ENCODE measurements around the gene SLC25A14.

The SLC25A14 gene

GRCh38 chrX:130378024-130378669, 38.4 kb downstream of the SLC25A14 start:
- H3K4me1 ChIP-seq (ENCODE audit: control insufficient read depth in 1 of 2, insufficient read depth in 2 of 2, low read length in 2 of 2): no peaks in the 10 kb centered on the region
- H3K27me3 ChIP-seq (ENCODE audit: insufficient read depth, low read length): no peaks in the 10 kb centered on the region
- no peak overlapping the region for H3K18ac ChIP-seq (ENCODE audit: low read length)
- no peak overlapping the region for H3K4me3 ChIP-seq (ENCODE audit: low read depth, low read length)
- H3K4me2 ChIP-seq (ENCODE audit: low read length): no peak overlapping the region
- no peak overlapping the region for H2AK5ac ChIP-seq (ENCODE audit: low read length)
- no peak overlapping the region for H3K9ac ChIP-seq (ENCODE audit: low read length)
- no peak overlapping the region for H3K27ac ChIP-seq (ENCODE audit: low read depth, low read length)
- no peaks in the 10 kb centered on the region for H3K36me3 ChIP-seq (ENCODE audit: control insufficient read depth in 1 of 2, insufficient read depth in 2 of 2, low read length in 2 of 2)
- no peaks in the 10 kb centered on the region for H3K9me3 ChIP-seq (ENCODE audit: insufficient read depth, low read depth, low read length)
- H3K79me1 ChIP-seq (ENCODE audit: low read length): no peaks in the 10 kb centered on the region
- H2BK5ac ChIP-seq (ENCODE audit: low read depth, low read length, poor library complexity): no peak overlapping the region
- no peak overlapping the region for H4K12ac ChIP-seq (ENCODE audit: low read depth, low read length)
- no peak overlapping the region for H3K14ac ChIP-seq (ENCODE audit: low read length)
- no peak overlapping the region for H3K23ac ChIP-seq (ENCODE audit: low read length)
- H3K79me2 ChIP-seq (ENCODE audit: control insufficient read depth, insufficient read depth, low read length, poor library complexity): no peaks in the 10 kb centered on the region
- no peak for DNase-seq
- WGBS (ENCODE audit: extremely low coverage, insufficient coverage, insufficient read length): no CpG with 5 or more reads among the region's 5 CpGs
- no peak overlapping the region for H2BK12ac ChIP-seq (ENCODE audit: low read length)
- H2BK120ac ChIP-seq (ENCODE audit: insufficient read depth, low read length, poor library complexity): no peak overlapping the region
- H3K4ac ChIP-seq (ENCODE audit: low read depth, low read length): no peak overlapping the region
- H4K91ac ChIP-seq (ENCODE audit: low read depth, low read length): no peak overlapping the region
- no peak overlapping the region for H2AFZ ChIP-seq (ENCODE audit: insufficient read depth, low read length, poor library complexity)
- H4K8ac ChIP-seq (ENCODE audit: low read depth, low read length): no peak overlapping the region

- no peak within 1 kb of the TSS for H3K23ac ChIP-seq (ENCODE audit: low read length)
- no peaks in the 10 kb centered on the region for H3K79me2 ChIP-seq (ENCODE audit: control insufficient read depth, insufficient read depth, low read length, poor library complexity)
- no CpG with 5 or more reads among the region's 4 CpGs for WGBS (ENCODE audit: extremely low coverage, insufficient coverage, insufficient read length)
- H3K9me3 ChIP-seq (ENCODE audit: insufficient read depth, low read depth, low read length): no peaks in the 10 kb centered on the region
- no peak for DNase-seq
- H3K18ac ChIP-seq (ENCODE audit: low read length): no peak within 1 kb of the TSS
- no peak within 1 kb of the TSS for H2AK5ac ChIP-seq (ENCODE audit: low read length)
- H3K4me3 ChIP-seq (ENCODE audit: low read depth, low read length): no peak within 1 kb of the TSS
- H2BK12ac ChIP-seq (ENCODE audit: low read length): no peak within 1 kb of the TSS
- no peak within 1 kb of the TSS for H3K14ac ChIP-seq (ENCODE audit: low read length)
- no peaks in the 10 kb centered on the region for H3K79me1 ChIP-seq (ENCODE audit: low read length)
- H2AFZ ChIP-seq (ENCODE audit: insufficient read depth, low read length, poor library complexity): no peak within 1 kb of the TSS
- no peaks in the 10 kb centered on the region for H3K27me3 ChIP-seq (ENCODE audit: insufficient read depth, low read length)
- no peaks in the 10 kb centered on the region for H3K36me3 ChIP-seq (ENCODE audit: control insufficient read depth in 1 of 2, insufficient read depth in 2 of 2, low read length in 2 of 2)
- H4K91ac ChIP-seq (ENCODE audit: low read depth, low read length): no peak within 1 kb of the TSS
- no peak within 1 kb of the TSS for H2BK5ac ChIP-seq (ENCODE audit: low read depth, low read length, poor library complexity)
- no peak within 1 kb of the TSS for H3K4ac ChIP-seq (ENCODE audit: low read depth, low read length)
- no peaks in the 10 kb centered on the region for H3K4me1 ChIP-seq (ENCODE audit: control insufficient read depth in 1 of 2, insufficient read depth in 2 of 2, low read length in 2 of 2)
- H4K12ac ChIP-seq (ENCODE audit: low read depth, low read length): no peak within 1 kb of the TSS
- H3K27ac ChIP-seq (ENCODE audit: low read depth, low read length): no peak within 1 kb of the TSS
- H3K4me2 ChIP-seq (ENCODE audit: low read length): no peak within 1 kb of the TSS
- no peak within 1 kb of the TSS for H2BK120ac ChIP-seq (ENCODE audit: insufficient read depth, low read length, poor library complexity)
- H4K8ac ChIP-seq (ENCODE audit: low read depth, low read length): no peak within 1 kb of the TSS
- H3K9ac ChIP-seq (ENCODE audit: low read length): no peak within 1 kb of the TSS
Observed at GRCh38 chrX:130385520-130385919, 45.8 kb downstream of the SLC25A14 start, which contains the start of gene GPR119. Gene GPR119, minus strand, starts transcription at chrX:130385674. Its CDS starts 227 bp downstream, at chrX:130385447.

GRCh38 chrX:130386408-130386808, 46.7 kb downstream of the SLC25A14 start:
- Histone ChIP-seq H2BK120ac (ENCODE audit: insufficient read depth, low read length, poor library complexity) (no peak overlapping the region), H4K91ac (ENCODE audit: low read depth, low read length) (no peak overlapping the region), H3K14ac (ENCODE audit: low read length) (no peak overlapping the region), H4K12ac (ENCODE audit: low read depth, low read length) (no peak overlapping the region), H3K4me1 (ENCODE audit: control insufficient read depth in 1 of 2, insufficient read depth in 2 of 2, low read length in 2 of 2) (no peaks in the 10 kb centered on the region), H3K4ac (ENCODE audit: low read depth, low read length) (no peak overlapping the region), H2BK12ac (ENCODE audit: low read length) (no peak overlapping the region), H3K18ac (ENCODE audit: low read length) (no peak overlapping the region), H3K9ac (ENCODE audit: low read length) (no peak overlapping the region), H3K27me3 (ENCODE audit: insufficient read depth, low read length) (no peaks in the 10 kb centered on the region), H2AFZ (ENCODE audit: insufficient read depth, low read length, poor library complexity) (no peak overlapping the region), H3K23ac (ENCODE audit: low read length) (no peak overlapping the region), H3K4me2 (ENCODE audit: low read length) (no peak overlapping the region), H3K9me3 (ENCODE audit: insufficient read depth, low read depth, low read length) (no peaks in the 10 kb centered on the region), H3K79me2 (ENCODE audit: control insufficient read depth, insufficient read depth, low read length, poor library complexity) (no peaks in the 10 kb centered on the region), H4K8ac (ENCODE audit: low read depth, low read length) (no peak overlapping the region), H2AK5ac (ENCODE audit: low read length) (no peak overlapping the region), H3K36me3 (ENCODE audit: control insufficient read depth in 1 of 2, insufficient read depth in 2 of 2, low read length in 2 of 2) (no peaks in the 10 kb centered on the region), H2BK5ac (ENCODE audit: low read depth, low read length, poor library complexity) (no peak overlapping the region), H3K4me3 (ENCODE audit: low read depth, low read length) (no peak overlapping the region), H3K79me1 (ENCODE audit: low read length) (no peaks in the 10 kb centered on the region), H3K27ac (ENCODE audit: low read depth, low read length) (no peak overlapping the region)
- DNase-seq: no peak
- WGBS (ENCODE audit: extremely low coverage, insufficient coverage, insufficient read length): no CpG with 5 or more reads among the region's 5 CpGs

GRCh38 chrX:130393451-130394074, 53.8 kb downstream of the SLC25A14 start:
- no peaks in the 10 kb centered on the region for H3K79me2 ChIP-seq (ENCODE audit: control insufficient read depth, insufficient read depth, low read length, poor library complexity)
- H4K91ac ChIP-seq (ENCODE audit: low read depth, low read length): no peak overlapping the region
- no peak overlapping the region for H3K14ac ChIP-seq (ENCODE audit: low read length)
- H3K4me3 ChIP-seq (ENCODE audit: low read depth, low read length): no peak overlapping the region
- DNase-seq: peak; percentile 30 to 58
- H3K18ac ChIP-seq (ENCODE audit: low read length): no peak overlapping the region
- no peaks in the 10 kb centered on the region for H3K27me3 ChIP-seq (ENCODE audit: insufficient read depth, low read length)
- H2BK5ac ChIP-seq (ENCODE audit: low read depth, low read length, poor library complexity): no peak overlapping the region
- H3K9me3 ChIP-seq (ENCODE audit: insufficient read depth, low read depth, low read length): no peaks in the 10 kb centered on the region
- H3K23ac ChIP-seq (ENCODE audit: low read length): no peak overlapping the region
- no peak overlapping the region for H4K12ac ChIP-seq (ENCODE audit: low read depth, low read length)
- no peak overlapping the region for H3K4ac ChIP-seq (ENCODE audit: low read depth, low read length)
- H2BK12ac ChIP-seq (ENCODE audit: low read length): no peak overlapping the region
- no peak overlapping the region for H4K8ac ChIP-seq (ENCODE audit: low read depth, low read length)
- no peak overlapping the region for H3K9ac ChIP-seq (ENCODE audit: low read length)
- H3K79me1 ChIP-seq (ENCODE audit: low read length): no peaks in the 10 kb centered on the region
- no peak overlapping the region for H3K4me2 ChIP-seq (ENCODE audit: low read length)
- H2AFZ ChIP-seq (ENCODE audit: insufficient read depth, low read length, poor library complexity): no peak overlapping the region
- H3K36me3 ChIP-seq (ENCODE audit: control insufficient read depth in 1 of 2, insufficient read depth in 2 of 2, low read length in 2 of 2): no peaks in the 10 kb centered on the region
- no peak overlapping the region for H2BK120ac ChIP-seq (ENCODE audit: insufficient read depth, low read length, poor library complexity)
- no peaks in the 10 kb centered on the region for H3K4me1 ChIP-seq (ENCODE audit: control insufficient read depth in 1 of 2, insufficient read depth in 2 of 2, low read length in 2 of 2)
- no peak overlapping the region for H2AK5ac ChIP-seq (ENCODE audit: low read length)
- H3K27ac ChIP-seq (ENCODE audit: low read depth, low read length): no peak overlapping the region
- no CpG with 5 or more reads among the region's 5 CpGs for WGBS (ENCODE audit: extremely low coverage, insufficient coverage, insufficient read length)

All from trophoblast cell (in vitro differentiated cells and primary cell).